ENCODE data around the gene TBCEL.

TBCEL gene

DNA sequence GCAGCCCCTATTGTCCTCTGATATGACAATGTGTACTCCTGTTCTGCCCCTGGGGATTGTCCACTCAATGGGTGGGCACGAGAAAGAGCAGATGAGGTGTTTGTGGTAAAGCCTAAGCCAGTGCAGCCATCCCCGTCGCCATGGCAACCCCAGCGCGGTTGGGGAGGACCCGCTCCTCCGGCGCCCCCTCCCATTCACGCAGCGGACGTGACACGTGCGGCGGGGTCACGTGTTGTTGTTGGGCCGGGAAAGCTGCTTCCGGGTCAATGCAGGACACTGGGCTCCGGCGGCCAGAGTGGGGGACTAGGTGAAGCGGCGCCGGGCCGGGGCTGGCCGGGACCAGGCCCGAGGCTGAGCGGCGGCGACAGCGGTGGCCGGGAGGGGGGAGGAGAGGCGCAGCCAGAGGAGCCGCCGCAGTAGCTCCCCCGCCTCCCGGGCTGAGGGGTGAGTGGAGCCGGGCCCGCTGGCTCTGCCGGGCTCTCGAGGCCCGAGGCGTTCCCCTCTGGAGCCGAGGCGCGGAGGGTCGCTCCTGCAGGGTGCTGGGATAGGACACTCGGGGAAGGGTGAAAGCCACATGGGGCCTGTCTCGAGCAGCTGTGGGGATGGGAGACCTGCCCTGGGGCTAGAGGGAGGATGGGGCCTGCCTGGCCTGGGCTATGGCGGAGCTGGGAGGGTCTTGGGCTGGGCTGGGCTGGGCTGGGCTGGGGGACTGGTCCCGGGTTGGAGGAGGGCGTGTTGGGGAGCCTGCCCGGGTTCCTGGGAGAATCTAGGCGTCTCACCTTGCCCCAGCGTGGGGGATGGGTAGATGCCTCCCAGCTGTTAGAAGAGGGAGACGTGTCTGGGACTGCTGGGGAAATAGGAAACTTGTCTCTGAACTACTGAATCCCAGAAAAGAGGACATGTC lies at the start of gene TBCEL:
TBCEL (plus strand) TSS at position 255 of the 904 bp plus-strand sequence. CDS start 21,589 bp downstream, outside the sequence.
- peak within 1 kb of the TSS; percentile 75 for H3K4me3 ChIP-seq (ENCODE audit: low read depth, low read length)
- no peak for TF ChIP-seq CTCF (IDR thresholded peaks at IDR 0.05; ENCODE audit: low read depth, low read length)

GRCh38 chr11:120974466-120974865 lies 49.4 kb upstream of the TBCEL start:
- TF ChIP-seq CTCF (IDR thresholded peaks at IDR 0.05; ENCODE audit: low read depth, low read length), result no peak
- H3K4me3 ChIP-seq (ENCODE audit: low read depth, low read length), result no peak overlapping the region

DNA sequence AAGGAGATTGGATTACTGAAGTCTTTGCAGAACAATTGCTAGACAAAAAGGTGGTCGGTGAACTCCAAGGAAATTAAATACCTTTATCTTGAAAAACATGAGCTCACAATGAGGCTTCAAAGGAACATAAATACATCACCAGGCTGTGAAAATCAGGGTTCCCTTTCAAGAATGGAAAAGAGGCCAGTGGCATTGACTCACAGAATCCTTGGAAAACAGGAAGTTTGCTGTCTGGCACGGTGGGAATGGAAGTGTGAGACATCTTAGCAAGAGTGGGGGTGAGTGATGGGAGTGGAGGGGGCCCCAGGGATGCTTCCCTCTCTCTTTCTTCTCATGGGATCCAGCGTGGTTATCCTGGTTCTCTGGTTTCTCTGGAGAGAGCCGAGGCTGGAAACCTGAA lies 48.9 kb upstream of the TBCEL start:
- no peak for TF ChIP-seq CTCF (IDR thresholded peaks at IDR 0.05; ENCODE audit: low read depth, low read length)
- no peak overlapping the region for H3K4me3 ChIP-seq (ENCODE audit: low read depth, low read length)

DNA sequence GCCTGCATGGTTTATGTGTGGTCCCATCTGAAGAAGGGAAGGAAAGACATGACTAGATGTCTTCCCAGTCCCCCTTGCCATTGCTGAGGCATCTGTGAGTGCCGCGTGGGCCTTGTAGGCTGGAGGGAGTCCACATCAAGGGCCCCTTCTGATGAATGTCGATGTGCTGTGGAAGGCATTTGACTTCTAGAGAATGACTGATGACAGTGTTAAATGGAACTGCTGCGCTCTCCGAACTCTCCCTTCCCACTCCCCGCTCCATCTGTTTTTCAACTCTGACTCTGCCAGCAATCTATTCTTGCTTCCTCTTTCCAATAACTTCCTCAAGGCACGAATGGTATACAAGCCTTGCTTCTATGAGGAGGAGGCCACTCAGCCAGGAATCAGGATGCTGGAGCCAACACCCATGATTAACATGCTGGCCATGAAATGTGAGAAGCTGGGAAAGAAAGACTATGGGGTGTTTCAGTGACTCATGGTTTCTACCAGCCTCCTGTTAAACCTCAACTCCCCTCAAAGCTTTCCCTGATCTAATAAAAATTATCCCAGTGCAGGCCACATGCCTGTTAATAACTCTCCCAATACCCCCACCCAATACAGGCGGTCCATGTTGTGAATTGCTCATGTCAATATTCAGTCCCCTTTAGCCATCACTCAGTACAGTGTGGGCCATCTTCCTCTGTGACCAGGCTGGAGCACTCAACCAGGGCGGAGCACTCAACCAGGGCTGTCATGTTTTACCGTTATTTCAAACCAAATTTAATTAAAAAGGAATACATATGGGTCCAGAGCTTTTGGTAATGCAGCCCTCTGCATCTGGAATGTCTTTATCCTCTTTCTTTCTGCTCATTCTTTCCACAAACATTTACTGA lies 46.4 kb upstream of the TBCEL start:
- no peak for TF ChIP-seq CTCF (IDR thresholded peaks at IDR 0.05; ENCODE audit: low read depth, low read length)
- H3K4me3 ChIP-seq (ENCODE audit: low read depth, low read length), result no peak overlapping the region

DNA sequence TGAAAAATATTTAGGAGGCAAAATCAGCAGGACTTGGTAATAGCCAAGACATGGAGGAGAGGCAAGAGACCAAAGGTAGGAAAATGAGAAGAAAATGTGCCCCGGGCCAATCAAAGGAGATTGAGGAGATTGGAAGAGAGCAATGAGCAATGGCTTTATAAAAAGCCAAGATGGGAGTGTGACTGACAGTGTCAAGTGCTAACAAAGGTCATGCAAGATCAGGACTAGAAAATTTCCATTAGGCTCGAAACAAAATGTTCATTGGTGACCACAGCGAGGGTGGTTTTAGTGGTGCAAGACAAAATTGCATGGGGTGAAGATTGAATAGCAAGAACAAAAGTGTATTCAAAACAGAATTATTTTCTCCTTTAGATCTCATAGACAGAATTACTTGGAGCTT lies 45.2 kb upstream of the TBCEL start:
- TF ChIP-seq CTCF (IDR thresholded peaks at IDR 0.05; ENCODE audit: low read depth, low read length), result no peak

GRCh38 chr11:120985718-120986569 lies 38.0 kb upstream of the TBCEL start:
- H3K4me3 ChIP-seq (ENCODE audit: low read depth, low read length), result peak overlapping the region; percentile 40
- TF ChIP-seq CTCF (IDR thresholded peaks at IDR 0.05; ENCODE audit: low read depth, low read length), result no peak

More for the DNA sequence above, 45.2 kb upstream of the TBCEL start:
- H3K4me3 ChIP-seq (ENCODE audit: low read depth, low read length), result no peak overlapping the region
